Uterus (tissue), 4 donors: ENCODE results near the gene RAPGEF2. TPM values are rescaled to one million over a fixed set of nuclear protein-coding genes. Genes with fewer than 3 reads are reported as not detected.

Experiments used
- DNase-seq, 2 donors: peaks; one replicate each; pipeline ENCODE4 v3.0.0-alpha.2; 2019 to 2020
- H3K27ac ChIP-seq, 2 donors: fragments of 200-600 bp; sonication (generic); 1 replicate in 1 of 2; 2 replicates in 1 of 2; pipeline ENCODE4 v1.5.1; 2016 to 2018
- H3K27me3 ChIP-seq, 2 donors: fragments of 200-600 bp; sonication (generic); one replicate each; pipeline ENCODE4 v1.5.1; 2018 to 2019; ENCODE audit warnings: control low read depth in 1 of 2
- H3K36me3 ChIP-seq, 2 donors: fragments of 200-600 bp; sonication (generic); one replicate each; pipeline ENCODE4 v1.5.1; 2019; ENCODE audit warnings: control low read depth in 1 of 2
- H3K4me1 ChIP-seq, 2 donors: fragments of 200-600 bp; sonication (generic); one replicate each; pipeline ENCODE4 v1.5.1; 2018 to 2019; ENCODE audit warnings: control low read depth in 1 of 2
- H3K4me3 ChIP-seq, 2 donors: fragments of 200-600 bp; sonication (generic); 1 replicate in 1 of 2; 2 replicates in 1 of 2; pipeline ENCODE4 v1.5.1; 2018 to 2019; ENCODE audit warnings: mild to moderate bottlenecking in 1 of 2
- H3K9me3 ChIP-seq, 2 donors: fragments of 200-600 bp; sonication (generic); one replicate each; pipeline ENCODE4 v1.5.1; 2019; ENCODE audit warnings: control low read depth in 1 of 2
- POLR2A ChIP-seq, 2 donors: fragments of 450-650 bp; IDR thresholded peaks; one replicate each; pipeline ENCODE4 v1.6.1; 2016; ENCODE audit warnings: antibody characterized with exemption in 2 of 2, mild to moderate bottlenecking in 1 of 2, moderate library complexity in 1 of 2
- intact Hi-C: fragments of 100-400 bp; cut with DNase I; formaldehyde crosslinking; loops from one replicate; pipeline ENCODE4 v1.15.1; 2023; ENCODE audit warnings: low total_unique reads
- total RNA-seq, 4 donors: library from RNA; depleted of rRNA in 3 of 4; stranded (reverse); fragments of >200 nt in 3 of 4; gene quantifications; one replicate each; pipeline versions ENCODE4 v1.1.0 to v1.2.4, GENCODE V29; 2014 to 2023
- TF ChIP-seq, protein P1 (sequence below), 4 experiments: fragments of 200-600 bp in 2 of 4; fragments of 450-650 bp in 2 of 4; sonication (generic) in 2 of 4; IDR thresholded peaks; one replicate each; pipeline ENCODE4 v1.5.1; 2016 to 2019; ENCODE audit warnings: antibody characterized with exemption in 4 of 4, mild to moderate bottlenecking in 2 of 4, moderate library complexity in 1 of 4
- donor health status: DM: yes; HTN: yes; CAD: no.

Gene RAPGEF2
- total RNA-seq, 4 donors from 2014 or later, result 27.9 to 61.4 (median 40.5) TPM

DNA sequence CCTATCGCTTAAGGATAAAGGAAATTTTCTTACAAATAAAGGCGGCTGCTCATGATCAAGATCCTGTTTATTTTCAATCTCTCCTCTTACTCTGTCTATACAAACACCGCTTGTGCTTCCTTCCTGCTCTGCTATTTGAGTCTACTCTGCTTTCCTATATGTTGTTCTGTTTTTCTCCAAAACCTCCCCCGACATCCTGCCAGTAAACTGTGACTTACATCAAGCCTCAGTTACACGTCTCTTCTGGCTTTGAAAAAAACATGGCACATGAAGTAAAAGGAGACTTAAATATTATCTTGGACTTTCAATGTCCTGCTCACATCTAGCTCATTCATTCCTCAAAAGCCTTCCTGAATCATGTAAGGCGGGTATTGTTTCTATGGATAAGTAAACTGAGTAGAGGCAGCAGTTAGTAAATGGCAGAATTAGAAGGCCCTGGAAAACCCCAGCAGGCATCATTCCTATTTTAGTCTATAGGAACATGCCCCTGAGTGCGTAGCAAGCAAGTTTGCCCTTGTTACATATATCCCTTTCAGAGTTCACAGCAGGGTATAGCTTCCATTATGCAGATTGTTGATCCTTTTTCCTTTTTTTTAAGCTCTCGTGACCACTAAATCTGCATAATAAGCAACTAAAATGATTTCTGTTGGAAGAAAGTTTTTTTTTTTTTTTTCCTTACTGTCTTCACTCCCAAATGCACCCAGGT, 280.1 kb downstream of the RAPGEF2 start:
- no peak for TF ChIP-seq POLR2A (IDR thresholded peaks at IDR 0.05)
- TF ChIP-seq, protein P1, sequence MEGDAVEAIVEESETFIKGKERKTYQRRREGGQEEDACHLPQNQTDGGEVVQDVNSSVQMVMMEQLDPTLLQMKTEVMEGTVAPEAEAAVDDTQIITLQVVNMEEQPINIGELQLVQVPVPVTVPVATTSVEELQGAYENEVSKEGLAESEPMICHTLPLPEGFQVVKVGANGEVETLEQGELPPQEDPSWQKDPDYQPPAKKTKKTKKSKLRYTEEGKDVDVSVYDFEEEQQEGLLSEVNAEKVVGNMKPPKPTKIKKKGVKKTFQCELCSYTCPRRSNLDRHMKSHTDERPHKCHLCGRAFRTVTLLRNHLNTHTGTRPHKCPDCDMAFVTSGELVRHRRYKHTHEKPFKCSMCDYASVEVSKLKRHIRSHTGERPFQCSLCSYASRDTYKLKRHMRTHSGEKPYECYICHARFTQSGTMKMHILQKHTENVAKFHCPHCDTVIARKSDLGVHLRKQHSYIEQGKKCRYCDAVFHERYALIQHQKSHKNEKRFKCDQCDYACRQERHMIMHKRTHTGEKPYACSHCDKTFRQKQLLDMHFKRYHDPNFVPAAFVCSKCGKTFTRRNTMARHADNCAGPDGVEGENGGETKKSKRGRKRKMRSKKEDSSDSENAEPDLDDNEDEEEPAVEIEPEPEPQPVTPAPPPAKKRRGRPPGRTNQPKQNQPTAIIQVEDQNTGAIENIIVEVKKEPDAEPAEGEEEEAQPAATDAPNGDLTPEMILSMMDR (IDR thresholded peaks at IDR 0.05), result no peak
- Histone ChIP-seq H3K9me3 (no peaks in the 10 kb centered on the region), H3K27me3 (no peaks in the 10 kb centered on the region), H3K36me3 (no peaks in the 10 kb centered on the region), H3K27ac (no peak overlapping the region), H3K4me3 (no peak overlapping the region), H3K4me1 (no peaks in the 10 kb centered on the region)
- no peak for DNase-seq
- intact Hi-C loops, result no loop called here

DNA sequence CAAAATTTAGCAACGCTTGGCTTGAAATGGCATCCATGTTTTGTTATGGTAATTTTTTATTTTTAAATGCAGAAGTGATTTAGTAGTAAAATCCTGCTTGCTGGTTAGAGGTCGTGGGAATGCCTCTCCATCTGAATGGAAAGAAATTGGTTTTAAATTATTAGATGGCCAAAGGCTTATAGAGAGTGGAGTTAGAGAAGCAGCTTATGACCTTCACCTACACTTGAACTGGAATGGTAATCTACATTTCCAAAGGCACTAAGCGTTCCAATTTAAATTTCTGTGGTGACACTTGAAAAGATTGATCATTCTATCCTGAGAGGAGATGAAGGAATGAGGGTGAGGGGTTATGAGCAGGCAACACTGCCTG, 280.7 kb downstream of the RAPGEF2 start:
- intact Hi-C loops, result no loop called here
- Histone ChIP-seq H3K9me3 (no peaks in the 10 kb centered on the region), H3K27me3 (no peaks in the 10 kb centered on the region), H3K4me3 (no peak overlapping the region), H3K4me1 (no peaks in the 10 kb centered on the region), H3K27ac (no peak overlapping the region), H3K36me3 (no peaks in the 10 kb centered on the region)
- no peak for DNase-seq
- TF ChIP-seq POLR2A (IDR thresholded peaks at IDR 0.05), result no peak
- TF ChIP-seq, protein P1 (IDR thresholded peaks at IDR 0.05), result no peak

DNA sequence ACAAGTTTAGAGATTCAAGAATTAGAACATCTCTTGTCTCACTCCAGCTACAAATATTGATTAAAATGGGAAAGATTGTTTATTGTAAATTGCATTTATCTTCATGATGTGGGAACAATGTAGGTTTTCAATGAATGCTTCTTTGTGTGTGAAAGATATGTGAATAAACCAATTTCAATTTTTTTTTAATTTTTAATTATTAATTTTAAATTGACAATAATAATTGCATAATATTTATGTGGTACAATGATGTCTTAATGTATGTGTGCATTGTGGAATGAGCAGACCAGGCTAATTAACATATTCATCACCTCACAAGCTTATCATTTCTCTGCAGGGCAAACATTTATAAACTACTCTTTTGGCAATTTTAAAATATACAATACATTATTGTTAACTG, 281.1 kb downstream of the RAPGEF2 start:
- Histone ChIP-seq H3K27me3 (no peaks in the 10 kb centered on the region), H3K9me3 (no peaks in the 10 kb centered on the region), H3K27ac (no peak overlapping the region), H3K4me3 (no peak overlapping the region), H3K36me3 (no peaks in the 10 kb centered on the region), H3K4me1 (no peaks in the 10 kb centered on the region)
- no peak for TF ChIP-seq POLR2A (IDR thresholded peaks at IDR 0.05)
- TF ChIP-seq, protein P1 (IDR thresholded peaks at IDR 0.05), result no peak
- DNase-seq, result no peak
- intact Hi-C loops, result no loop called here

DNA sequence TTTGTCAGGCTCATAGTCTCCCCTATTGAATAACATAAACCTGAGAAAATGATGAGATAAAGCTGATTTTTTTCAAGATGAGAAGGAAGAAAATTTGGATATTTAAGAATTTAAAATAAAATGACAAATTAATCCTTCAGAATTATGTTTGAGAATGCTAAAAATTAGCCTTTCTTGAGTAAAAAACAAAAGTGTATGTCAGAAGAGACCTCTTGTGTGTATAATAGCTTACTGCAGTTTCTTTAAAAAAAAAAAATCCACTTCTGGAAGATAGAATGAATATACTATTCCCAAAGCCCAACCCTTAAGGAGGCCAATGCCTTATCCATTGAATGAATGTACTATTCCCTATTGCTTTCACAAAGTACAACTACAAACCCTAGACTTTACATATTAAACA, 281.8 kb downstream of the RAPGEF2 start:
- DNase-seq, result no peak
- H3K4me1 ChIP-seq, result no peaks in the 10 kb centered on the region
- no peaks in the 10 kb centered on the region for H3K36me3 ChIP-seq
- intact Hi-C loops, result no loop called here
- no peaks in the 10 kb centered on the region for H3K9me3 ChIP-seq
- H3K4me3 ChIP-seq, result no peak overlapping the region
- H3K27me3 ChIP-seq, result no peaks in the 10 kb centered on the region
- TF ChIP-seq POLR2A (IDR thresholded peaks at IDR 0.05), result no peak
- TF ChIP-seq, protein P1 (IDR thresholded peaks at IDR 0.05), result no peak
- no peak overlapping the region for H3K27ac ChIP-seq

DNA sequence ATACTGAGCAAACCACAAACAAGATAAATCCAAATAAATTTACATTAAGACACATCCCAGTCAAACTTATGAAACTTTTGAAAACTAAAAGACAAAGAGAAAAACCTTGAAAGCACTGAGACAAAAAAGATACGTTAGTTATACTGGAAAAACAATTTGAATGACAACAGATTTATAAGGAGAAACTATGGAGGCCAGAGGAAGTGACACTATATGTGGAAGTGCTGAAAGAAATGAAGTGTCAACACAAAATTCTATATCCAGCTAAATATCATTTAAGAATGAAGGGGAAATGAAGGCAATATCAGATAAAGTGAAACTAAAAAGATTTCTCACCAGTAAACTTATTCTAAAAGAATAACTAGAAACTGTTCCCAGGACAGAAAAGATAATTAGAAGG, 283.7 kb downstream of the RAPGEF2 start:
- TF ChIP-seq, protein P1 (IDR thresholded peaks at IDR 0.05), result no peak
- TF ChIP-seq POLR2A (IDR thresholded peaks at IDR 0.05), result no peak
- H3K27me3 ChIP-seq, result no peaks in the 10 kb centered on the region
- H3K9me3 ChIP-seq, result no peaks in the 10 kb centered on the region
- no peak overlapping the region for H3K27ac ChIP-seq
- intact Hi-C loops, result no loop called here
- DNase-seq, result no peak
- H3K4me3 ChIP-seq, result no peak overlapping the region
- no peaks in the 10 kb centered on the region for H3K4me1 ChIP-seq
- no peaks in the 10 kb centered on the region for H3K36me3 ChIP-seq
